ENCODE measurements around the gene GDF10.

- TF ChIP-seq, protein P1, sequence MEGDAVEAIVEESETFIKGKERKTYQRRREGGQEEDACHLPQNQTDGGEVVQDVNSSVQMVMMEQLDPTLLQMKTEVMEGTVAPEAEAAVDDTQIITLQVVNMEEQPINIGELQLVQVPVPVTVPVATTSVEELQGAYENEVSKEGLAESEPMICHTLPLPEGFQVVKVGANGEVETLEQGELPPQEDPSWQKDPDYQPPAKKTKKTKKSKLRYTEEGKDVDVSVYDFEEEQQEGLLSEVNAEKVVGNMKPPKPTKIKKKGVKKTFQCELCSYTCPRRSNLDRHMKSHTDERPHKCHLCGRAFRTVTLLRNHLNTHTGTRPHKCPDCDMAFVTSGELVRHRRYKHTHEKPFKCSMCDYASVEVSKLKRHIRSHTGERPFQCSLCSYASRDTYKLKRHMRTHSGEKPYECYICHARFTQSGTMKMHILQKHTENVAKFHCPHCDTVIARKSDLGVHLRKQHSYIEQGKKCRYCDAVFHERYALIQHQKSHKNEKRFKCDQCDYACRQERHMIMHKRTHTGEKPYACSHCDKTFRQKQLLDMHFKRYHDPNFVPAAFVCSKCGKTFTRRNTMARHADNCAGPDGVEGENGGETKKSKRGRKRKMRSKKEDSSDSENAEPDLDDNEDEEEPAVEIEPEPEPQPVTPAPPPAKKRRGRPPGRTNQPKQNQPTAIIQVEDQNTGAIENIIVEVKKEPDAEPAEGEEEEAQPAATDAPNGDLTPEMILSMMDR (IDR thresholded peaks at IDR 0.05) = no peak
- TF ChIP-seq EZH2 (IDR thresholded peaks at IDR 0.05; ENCODE audit: borderline replicate concordance, insufficient read depth, low read depth, low read length, poor library complexity, severe bottlenecking) = no peak
These were observed 21.9 kb upstream of the GDF10 start for GRCh38 chr10:47278152-47278473.
